A549 (cell line): ENCODE measurements around the gene DMRT3. TPM values are rescaled to one million over a fixed set of nuclear protein-coding genes. Genes with fewer than 3 reads are reported as not detected.

Experiments used
- ATAC-seq, 2 experiments: fragments of 200-7000 bp in 1 of 2; fragments of >200 bp in 1 of 2; cut with Nextera tagmentation in 1 of 2; cut with Tn5 transposase in 1 of 2; 3 replicates each; pipeline versions ENCODE4 v1.8.0 to v1.9.1; 2018 to 2020; ENCODE audit warnings: mild to moderate bottlenecking in 1 of 2, moderate library complexity in 1 of 2
- CTCF ChIA-PET: fragments of 300-600 bp; sonication (Branson Sonifier 250); formaldehyde crosslinking; extraction: SDS; loops from one replicate; lab custom pipeline; 2021; ENCODE audit warnings: antibody characterized with exemption, inconsistent platforms; lab: Yijun Ruan, JAX
- POLR2A ChIA-PET: fragments of 350-600 bp; formaldehyde crosslinking; extraction: SDS; loops from one replicate; lab custom pipeline; 2021; ENCODE audit warnings: antibody characterized with exemption, inconsistent platforms; lab: Yijun Ruan, JAX
- DNase-seq, 2 experiments: peaks; one replicate each; pipeline versions ENCODE4 v3.0.0 to v3.0.0-alpha.2; 2011 to 2016; ENCODE audit warnings: low read depth in 1 of 2, low spot score in 1 of 2
- FAIRE-seq: peaks from 2 replicates; lab custom pipeline; 2011; peaks lifted over from hg19 to GRCh38; lab: Jason Lieb, UNC
- H3K27ac ChIP-seq, 2 experiments: fragments of >200 bp; sonication (Bioruptor Twin); formaldehyde crosslinking; 3 replicates each; pipeline ENCODE4 v1.5.1; 2016 to 2017
- H3K4me1 ChIP-seq: fragments of >200 bp; sonication (Bioruptor Twin); formaldehyde crosslinking; 3 replicates; pipeline ENCODE4 v1.6.1; 2016
- H3K4me2 ChIP-seq: fragments of >200 bp; sonication (Bioruptor Twin); formaldehyde crosslinking; 3 replicates; pipeline ENCODE4 v1.6.1; 2016
- H3K4me3 ChIP-seq: fragments of >200 bp; sonication (Bioruptor Twin); formaldehyde crosslinking; 3 replicates; pipeline ENCODE4 v1.5.1; 2016
- H3K9me3 ChIP-seq: fragments of >200 bp; sonication (Bioruptor Twin); formaldehyde crosslinking; 3 replicates; pipeline ENCODE4 v1.6.1; 2016
- BCL3 ChIP-seq: fragments of >200 bp; sonication (Bioruptor Twin); formaldehyde crosslinking; IDR thresholded peaks from 3 replicates; pipeline ENCODE4 v1.6.1; 2016
- CBX8 ChIP-seq: fragments of 200-600 bp; sonication (generic); IDR thresholded peaks from 2 replicates; pipeline ENCODE4 v1.6.1; 2016
- E2F6 ChIP-seq: IDR thresholded peaks from 2 replicates; pipeline ENCODE4 v1.6.1; 2012; ENCODE audit warnings: low read depth, borderline replicate concordance
- EHF ChIP-seq: fragments of 250-450 bp; sonication (Bioruptor Pico); IDR thresholded peaks from 2 replicates; pipeline ENCODE4 v1.5.0; 2020; ENCODE audit warnings: mild to moderate bottlenecking
- ESRRA ChIP-seq: fragments of 150-350 bp; IDR thresholded peaks from 2 replicates; pipeline ENCODE4 v1.6.1; 2014; ENCODE audit warnings: mild to moderate bottlenecking, low read length, borderline replicate concordance
- FOSB ChIP-seq: fragments of 250-450 bp; sonication (Bioruptor Pico); IDR thresholded peaks from 2 replicates; pipeline ENCODE4 v1.5.0; 2020; ENCODE audit warnings: mild to moderate bottlenecking, moderate library complexity
- GATA3 ChIP-seq: IDR thresholded peaks from 2 replicates; pipeline ENCODE4 v1.6.1; 2012; ENCODE audit warnings: borderline replicate concordance
- HDAC2 ChIP-seq: fragments of 200-600 bp; sonication (generic); IDR thresholded peaks from 2 replicates; pipeline ENCODE4 v1.6.1; 2016
- HEYL ChIP-seq: fragments of 250-450 bp; sonication (Bioruptor Pico); IDR thresholded peaks from 2 replicates; pipeline ENCODE4 v1.8.0; 2021; ENCODE audit warnings: mild to moderate bottlenecking, moderate library complexity
- HOXB5 ChIP-seq: fragments of 250-450 bp; sonication (Bioruptor Pico); IDR thresholded peaks from 2 replicates; pipeline ENCODE4 v1.5.0; 2020; ENCODE audit warnings: mild to moderate bottlenecking, moderate library complexity
- JUN ChIP-seq, 2 experiments: fragments of >200 bp; sonication (Bioruptor Twin); formaldehyde crosslinking; IDR thresholded peaks; 2 replicates in 1 of 2; 3 replicates in 1 of 2; pipeline ENCODE4 v1.6.1; 2016 to 2017
- JUNB ChIP-seq: fragments of >200 bp; sonication (Bioruptor Twin); formaldehyde crosslinking; IDR thresholded peaks from 2 replicates; pipeline ENCODE4 v1.6.1; 2016
- KDM1A ChIP-seq: fragments of 200-600 bp; sonication (generic); IDR thresholded peaks from 2 replicates; pipeline ENCODE4 v1.6.1; 2016; ENCODE audit warnings: low read depth, mild to moderate bottlenecking
- MAZ ChIP-seq: fragments of 150-350 bp; IDR thresholded peaks from 2 replicates; pipeline ENCODE4 v1.6.1; 2014; ENCODE audit warnings: antibody characterized with exemption, low read depth, low read length, borderline replicate concordance
- NPAS2 ChIP-seq: fragments of 250-450 bp; sonication (Bioruptor Pico); IDR thresholded peaks from 2 replicates; pipeline ENCODE4 v1.8.0; 2022; ENCODE audit warnings: mild to moderate bottlenecking, moderate library complexity, borderline replicate concordance
- POLR2AphosphoS2 ChIP-seq: conservative IDR thresholded peaks from 2 replicates; pipeline ENCODE4 v1.6.1; 2012; ENCODE audit warnings: low read length, improper control_type of control experiment, inconsistent platforms
- RARB ChIP-seq: fragments of 250-450 bp; sonication (Bioruptor Pico); IDR thresholded peaks from 2 replicates; pipeline ENCODE4 v1.8.0; 2021; ENCODE audit warnings: mild to moderate bottlenecking, moderate library complexity
- RCOR1 ChIP-seq: fragments of 150-350 bp; IDR thresholded peaks from 2 replicates; pipeline ENCODE4 v1.6.1; 2014; ENCODE audit warnings: antibody characterized with exemption, low read length, low read depth
- TFCP2L1 ChIP-seq: fragments of 250-450 bp; sonication (Bioruptor Pico); IDR thresholded peaks from 2 replicates; pipeline ENCODE4 v1.5.0; 2021; ENCODE audit warnings: mild to moderate bottlenecking
- WGBS: methylation state at CpG from one replicate; pipeline ENCODE4 v1.1.6; 2017; ENCODE audit errors: missing lambda C conversion rate; 5-methylcytosine and 5-hydroxymethylcytosine counted together
- polyA plus RNA-seq, 4 experiments: library from polyadenylated mRNA; depleted of rRNA in 3 of 4; stranded (reverse); fragments of >200 nt; fragmentation: RNase III in 1 of 4; extraction: RNeasy Plus Mini Kit Qiagen cat#74134 plus additional on column Dnase treatment in 1 of 4; gene quantifications; 2 replicates in 3 of 4; 3 replicates in 1 of 4; pipeline ENCODE4 v1.2.3, GENCODE V29; 2011 to 2017
- TF ChIP-seq, protein P1 (sequence below): fragments of 450-650 bp; IDR thresholded peaks from 2 replicates; pipeline ENCODE4 v1.6.1; 2014; ENCODE audit warnings: antibody characterized with exemption
- TF ChIP-seq, protein P2 (sequence below): fragments of 250-450 bp; sonication (Bioruptor Pico); IDR thresholded peaks from 2 replicates; pipeline ENCODE4 v1.5.0; 2020; ENCODE audit warnings: low read depth, mild to moderate bottlenecking, moderate library complexity
- TF ChIP-seq, protein P3 (sequence below): fragments of 200-600 bp; sonication (generic); IDR thresholded peaks from 2 replicates; pipeline ENCODE4 v1.6.1; 2016; ENCODE audit warnings: antibody characterized with exemption, mild to moderate bottlenecking, moderate library complexity
- TF ChIP-seq, protein P4 (sequence below): IDR thresholded peaks from 2 replicates; pipeline ENCODE4 v1.6.1; 2012

DMRT3 gene
- polyA plus RNA-seq, 2 of the 4 experiments (the other 2 are of a cell fraction), result not detected

- ChIA-PET CTCF (interaction anchor here (1.2 kb wide), 1 partner anchor 10 kb away, joined by 4 read pairs; no protein-coding TSS in a partner anchor), POLR2A (no interaction called here)
- no peak overlapping the region for H3K27ac ChIP-seq
- DNase-seq (no peak), ATAC-seq (no peak), FAIRE-seq (no peak)
- no peak overlapping the region for H3K4me3 ChIP-seq
- no peaks in the 10 kb centered on the region for H3K9me3 ChIP-seq
- 0 out of 3 replicates have a peak, but pooled peaks cover 3% of the 10 kb centered on the region for H3K4me1 ChIP-seq
- 46% methylated on average over 5 of the region's 5 CpGs for WGBS
- TF ChIP-seq MAZ, result no peak
- TF ChIP-seq HOXB5 (CRISPR knock-in tag), result no peak
- no peak for TF ChIP-seq ESRRA
- no peak for TF ChIP-seq EHF
- TF ChIP-seq, protein P1, sequence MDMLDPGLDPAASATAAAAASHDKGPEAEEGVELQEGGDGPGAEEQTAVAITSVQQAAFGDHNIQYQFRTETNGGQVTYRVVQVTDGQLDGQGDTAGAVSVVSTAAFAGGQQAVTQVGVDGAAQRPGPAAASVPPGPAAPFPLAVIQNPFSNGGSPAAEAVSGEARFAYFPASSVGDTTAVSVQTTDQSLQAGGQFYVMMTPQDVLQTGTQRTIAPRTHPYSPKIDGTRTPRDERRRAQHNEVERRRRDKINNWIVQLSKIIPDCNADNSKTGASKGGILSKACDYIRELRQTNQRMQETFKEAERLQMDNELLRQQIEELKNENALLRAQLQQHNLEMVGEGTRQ, result no peak
- no peak for TF ChIP-seq POLR2AphosphoS2
- no peak for TF ChIP-seq BCL3
- no peak for TF ChIP-seq GATA3
- no peak for TF ChIP-seq CBX8
- TF ChIP-seq JUN (IDR thresholded peaks at IDR 0.05), result no peak
- TF ChIP-seq, protein P2, sequence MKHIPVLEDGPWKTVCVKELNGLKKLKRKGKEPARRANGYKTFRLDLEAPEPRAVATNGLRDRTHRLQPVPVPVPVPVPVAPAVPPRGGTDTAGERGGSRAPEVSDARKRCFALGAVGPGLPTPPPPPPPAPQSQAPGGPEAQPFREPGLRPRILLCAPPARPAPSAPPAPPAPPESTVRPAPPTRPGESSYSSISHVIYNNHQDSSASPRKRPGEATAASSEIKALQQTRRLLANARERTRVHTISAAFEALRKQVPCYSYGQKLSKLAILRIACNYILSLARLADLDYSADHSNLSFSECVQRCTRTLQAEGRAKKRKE, result no peak
- no peak for TF ChIP-seq JUNB
- TF ChIP-seq, all 56 proteins: peak for 0
- no peak overlapping the region for H3K4me2 ChIP-seq
Measured at GRCh38 chr9:1013021-1013420, 36.6 kb downstream of the DMRT3 start.

DNA sequence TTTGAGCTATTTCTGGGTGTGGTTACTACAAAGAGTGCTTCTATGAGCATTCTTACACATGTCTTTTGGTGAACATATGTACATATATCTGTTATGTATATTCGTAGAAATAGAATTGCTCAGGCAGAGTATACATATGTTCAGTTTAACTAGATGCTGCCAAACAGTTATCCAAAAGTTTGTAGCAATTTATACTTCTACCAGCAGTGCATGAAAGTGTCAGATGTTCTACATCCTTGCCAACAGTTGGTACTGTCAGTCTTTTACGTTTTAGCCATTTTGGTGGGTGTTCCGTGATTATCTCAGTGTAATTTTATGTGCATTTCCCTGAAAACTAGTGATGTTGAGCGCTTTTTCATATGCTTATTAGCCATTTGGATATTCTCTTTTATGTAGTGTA is 37.8 kb downstream of the DMRT3 start:
- Histone ChIP-seq H3K4me1 (no peaks in the 10 kb centered on the region), H3K27ac (no peak overlapping the region), H3K4me3 (no peak overlapping the region), H3K4me2 (no peak overlapping the region), H3K9me3 (no peaks in the 10 kb centered on the region)
- ChIA-PET POLR2A (no interaction called here), CTCF (no interaction called here)
- DNase-seq (no peak), FAIRE-seq (no peak), ATAC-seq (no peak)
- 17% methylated on average over 4 of the region's 4 CpGs for WGBS
- no peak for TF ChIP-seq HEYL (CRISPR knock-in tag)
- no peak for TF ChIP-seq KDM1A
- TF ChIP-seq JUN (IDR thresholded peaks at IDR 0.05), result no peak
- no peak for TF ChIP-seq RARB (CRISPR knock-in tag)
- TF ChIP-seq, protein P3, sequence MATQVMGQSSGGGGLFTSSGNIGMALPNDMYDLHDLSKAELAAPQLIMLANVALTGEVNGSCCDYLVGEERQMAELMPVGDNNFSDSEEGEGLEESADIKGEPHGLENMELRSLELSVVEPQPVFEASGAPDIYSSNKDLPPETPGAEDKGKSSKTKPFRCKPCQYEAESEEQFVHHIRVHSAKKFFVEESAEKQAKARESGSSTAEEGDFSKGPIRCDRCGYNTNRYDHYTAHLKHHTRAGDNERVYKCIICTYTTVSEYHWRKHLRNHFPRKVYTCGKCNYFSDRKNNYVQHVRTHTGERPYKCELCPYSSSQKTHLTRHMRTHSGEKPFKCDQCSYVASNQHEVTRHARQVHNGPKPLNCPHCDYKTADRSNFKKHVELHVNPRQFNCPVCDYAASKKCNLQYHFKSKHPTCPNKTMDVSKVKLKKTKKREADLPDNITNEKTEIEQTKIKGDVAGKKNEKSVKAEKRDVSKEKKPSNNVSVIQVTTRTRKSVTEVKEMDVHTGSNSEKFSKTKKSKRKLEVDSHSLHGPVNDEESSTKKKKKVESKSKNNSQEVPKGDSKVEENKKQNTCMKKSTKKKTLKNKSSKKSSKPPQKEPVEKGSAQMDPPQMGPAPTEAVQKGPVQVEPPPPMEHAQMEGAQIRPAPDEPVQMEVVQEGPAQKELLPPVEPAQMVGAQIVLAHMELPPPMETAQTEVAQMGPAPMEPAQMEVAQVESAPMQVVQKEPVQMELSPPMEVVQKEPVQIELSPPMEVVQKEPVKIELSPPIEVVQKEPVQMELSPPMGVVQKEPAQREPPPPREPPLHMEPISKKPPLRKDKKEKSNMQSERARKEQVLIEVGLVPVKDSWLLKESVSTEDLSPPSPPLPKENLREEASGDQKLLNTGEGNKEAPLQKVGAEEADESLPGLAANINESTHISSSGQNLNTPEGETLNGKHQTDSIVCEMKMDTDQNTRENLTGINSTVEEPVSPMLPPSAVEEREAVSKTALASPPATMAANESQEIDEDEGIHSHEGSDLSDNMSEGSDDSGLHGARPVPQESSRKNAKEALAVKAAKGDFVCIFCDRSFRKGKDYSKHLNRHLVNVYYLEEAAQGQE, result no peak
- TF ChIP-seq HDAC2, result no peak
- no peak for TF ChIP-seq GATA3
- no peak for TF ChIP-seq TFCP2L1 (CRISPR knock-in tag)
- no peak for TF ChIP-seq RCOR1
- no peak for TF ChIP-seq FOSB
- TF ChIP-seq, protein P2, result no peak
- TF ChIP-seq BCL3, result no peak
- TF ChIP-seq, protein P4, sequence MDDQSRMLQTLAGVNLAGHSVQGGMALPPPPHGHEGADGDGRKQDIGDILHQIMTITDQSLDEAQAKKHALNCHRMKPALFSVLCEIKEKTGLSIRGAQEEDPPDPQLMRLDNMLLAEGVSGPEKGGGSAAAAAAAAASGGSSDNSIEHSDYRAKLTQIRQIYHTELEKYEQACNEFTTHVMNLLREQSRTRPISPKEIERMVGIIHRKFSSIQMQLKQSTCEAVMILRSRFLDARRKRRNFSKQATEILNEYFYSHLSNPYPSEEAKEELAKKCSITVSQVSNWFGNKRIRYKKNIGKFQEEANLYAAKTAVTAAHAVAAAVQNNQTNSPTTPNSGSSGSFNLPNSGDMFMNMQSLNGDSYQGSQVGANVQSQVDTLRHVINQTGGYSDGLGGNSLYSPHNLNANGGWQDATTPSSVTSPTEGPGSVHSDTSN, result no peak
- TF ChIP-seq NPAS2 (CRISPR knock-in tag), result no peak
- no peak for TF ChIP-seq JUNB
- no peak for TF ChIP-seq E2F6
